A673 (cell line): ENCODE data around the gene SSBP3. TPM values are rescaled to one million over a fixed set of nuclear protein-coding genes. Genes with fewer than 3 reads are reported as not detected.
"Not testable (repeated sequence)": the region's sequence is repeated elsewhere in the genome, so short reads cannot be mapped to it uniquely, and the experiment has no call there.

ENCODE experiments used
- Bru-seq: library from RNA; stranded (reverse); fragments of 400-500 nt; gene quantifications from one replicate; lab custom pipeline; 2021; lab: Mats Ljungman, UMichigan
- BruChase-seq, 2 experiments: library from RNA; stranded (reverse); fragments of 400-500 nt; gene quantifications; one replicate each; lab custom pipeline; 2021; lab: Mats Ljungman, UMichigan
- BruUV-seq: library from RNA; stranded (reverse); fragments of 400-500 nt; replicated peaks from 2 replicates; lab custom pipeline; 2021; lab: Mats Ljungman, UMichigan
- CTCF ChIA-PET: fragments of 300-600 bp; sonication (Branson Sonifier 250); formaldehyde crosslinking; loops from one replicate; lab custom pipeline; 2022; ENCODE audit warnings: antibody characterized with exemption; lab: Charles Lee
- POLR2A ChIA-PET: fragments of 300-600 bp; sonication (Branson Sonifier 250); formaldehyde crosslinking; loops from one replicate; lab custom pipeline; 2022; ENCODE audit warnings: antibody characterized with exemption; ENCODE audit not compliant: low non-redundant PET; lab: Charles Lee
- DNase-seq: peaks from one replicate; pipeline ENCODE4 v3.0.0-alpha.2; 2015; ENCODE audit warnings: low spot score
- H3K27ac ChIP-seq: fragments of 200-600 bp; sonication (generic); 2 replicates; pipeline ENCODE4 v1.5.1; 2016; ENCODE audit warnings: mixed run types, low read depth, mild to moderate bottlenecking, mixed read lengths, antibody characterized with exemption, low read length; ENCODE audit not compliant: poor library complexity, severe bottlenecking
- H3K27me3 ChIP-seq: fragments of 200-600 bp; sonication (generic); replicated peaks from 2 replicates; pipeline ENCODE4 v1.6.1; 2017; ENCODE audit warnings: mixed run types, low read depth, mild to moderate bottlenecking, mixed read lengths, antibody characterized with exemption, low read length; ENCODE audit not compliant: insufficient read depth, poor library complexity
- H3K36me3 ChIP-seq: fragments of 200-600 bp; sonication (generic); 2 replicates; pipeline ENCODE4 v1.6.1; 2016; ENCODE audit warnings: mixed run types, mild to moderate bottlenecking, mixed read lengths, antibody characterized with exemption, low read length; ENCODE audit not compliant: insufficient read depth, poor library complexity, severe bottlenecking
- H3K4me1 ChIP-seq: fragments of 200-600 bp; sonication (generic); 2 replicates; pipeline ENCODE4 v1.6.1; 2017; ENCODE audit warnings: mixed run types, mild to moderate bottlenecking, mixed read lengths, antibody characterized with exemption, low read length; ENCODE audit not compliant: insufficient read depth, poor library complexity, severe bottlenecking
- H3K4me3 ChIP-seq: fragments of 200-600 bp; sonication (generic); 2 replicates; pipeline ENCODE4 v1.5.1; 2016; ENCODE audit warnings: low read depth, mixed run types, mild to moderate bottlenecking, mixed read lengths, low read length; ENCODE audit not compliant: poor library complexity, severe bottlenecking
- H3K9me3 ChIP-seq: fragments of 200-600 bp; sonication (generic); 2 replicates; pipeline ENCODE4 v1.6.1; 2016; ENCODE audit warnings: mixed run types, low read depth, mild to moderate bottlenecking, mixed read lengths, antibody characterized with exemption, low read length; ENCODE audit not compliant: poor library complexity, severe bottlenecking
- EZH2 ChIP-seq: fragments of 200-600 bp; sonication (generic); IDR thresholded peaks from 2 replicates; pipeline ENCODE4 v1.6.1; 2017; ENCODE audit warnings: borderline replicate concordance, low read depth, mild to moderate bottlenecking, mixed read lengths, antibody characterized with exemption, low read length; ENCODE audit not compliant: poor library complexity, severe bottlenecking
- intact Hi-C: fragments of 100-400 bp; cut with micrococcal nuclease; formaldehyde crosslinking; loops from one replicate; pipeline ENCODE4 v1.10.0; 2022; ENCODE audit not compliant: unreplicated experiment
- long read RNA-seq: library from polyadenylated mRNA; stranded (forward); transcript quantifications from one replicate; pipeline ENCODE4 v2.0.0, GENCODE V29; 2022
- total RNA-seq: library from RNA; stranded (reverse); gene quantifications from 2 replicates; pipeline ENCODE4 v1.2.3, GENCODE V29; 2021
- TF ChIP-seq, protein P1 (sequence below): fragments of 300-800, 200-600 bp; sonication (generic); conservative IDR thresholded peaks from 2 replicates; pipeline ENCODE4 v1.5.1; 2017; ENCODE audit warnings: low read depth, mild to moderate bottlenecking, antibody characterized with exemption, low read length, moderate library complexity, mixed read lengths

SSBP3 gene
- total RNA-seq (43.0 and 55.1 TPM in 2 replicates), Bru-seq, nascent RNA (percentile 63 among the genes with signal in this experiment), BruChase-seq, experiment 1, labeled RNA remaining after a 2-hour chase (percentile 65 among the genes with signal in this experiment), BruChase-seq, experiment 2, labeled RNA remaining after a 6-hour chase (percentile 66 among the genes with signal in this experiment)
- long read RNA-seq, transcript SSBP3-203 (17 exons, 1,578 nt), result major isoform, 5 of 13 reads
- long read RNA-seq, partial matches to known transcripts, result 6 of 13 reads
- long read RNA-seq, other reads (novel, unspliced or antisense), result 1 of 13 reads

DNA sequence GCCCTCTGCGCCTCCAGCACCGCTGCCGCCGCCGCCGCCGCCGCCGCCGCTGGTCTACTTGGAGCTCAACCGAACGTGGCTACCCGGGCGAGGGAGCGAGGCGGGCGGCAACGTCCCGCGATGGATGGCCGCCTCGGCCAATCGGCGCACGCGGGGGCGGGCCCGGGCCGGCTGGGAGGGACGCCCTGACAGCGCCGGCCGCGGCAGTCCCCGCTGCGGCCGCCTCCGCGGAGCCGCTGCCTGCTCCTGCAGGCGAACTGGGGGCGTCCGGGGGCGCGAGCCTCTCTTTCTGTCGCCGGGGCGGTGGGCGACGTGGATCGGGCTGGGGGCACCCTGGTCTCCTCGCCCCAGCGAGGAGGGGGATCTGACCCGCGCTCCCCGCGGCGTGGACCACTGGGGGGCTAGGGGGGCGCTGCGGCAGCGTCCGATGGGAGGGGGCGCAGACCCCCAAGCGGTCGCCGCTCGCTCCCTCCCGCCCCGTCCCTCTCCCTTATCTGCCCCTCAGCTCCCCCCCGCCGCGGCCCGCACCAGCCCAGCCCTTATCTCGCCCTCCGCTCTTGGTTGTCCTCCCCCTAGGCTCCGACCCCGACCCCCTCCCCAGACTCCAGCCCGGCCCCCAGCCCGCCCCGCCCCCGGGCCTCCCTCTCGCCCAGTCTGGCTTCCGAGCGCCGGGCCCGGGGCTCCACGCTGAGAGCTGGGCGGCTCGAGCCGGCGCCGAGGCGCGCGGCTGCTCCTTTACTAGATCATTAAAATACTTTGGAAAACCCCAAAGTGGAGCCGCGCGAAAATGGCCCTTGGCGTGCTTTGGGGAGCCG is at the start of gene SSBP3:
Gene SSBP3, minus strand, starts transcription at position 56 of the 815 bp plus-strand sequence.
- TF ChIP-seq EZH2, result no peak
- TF ChIP-seq, protein P1, sequence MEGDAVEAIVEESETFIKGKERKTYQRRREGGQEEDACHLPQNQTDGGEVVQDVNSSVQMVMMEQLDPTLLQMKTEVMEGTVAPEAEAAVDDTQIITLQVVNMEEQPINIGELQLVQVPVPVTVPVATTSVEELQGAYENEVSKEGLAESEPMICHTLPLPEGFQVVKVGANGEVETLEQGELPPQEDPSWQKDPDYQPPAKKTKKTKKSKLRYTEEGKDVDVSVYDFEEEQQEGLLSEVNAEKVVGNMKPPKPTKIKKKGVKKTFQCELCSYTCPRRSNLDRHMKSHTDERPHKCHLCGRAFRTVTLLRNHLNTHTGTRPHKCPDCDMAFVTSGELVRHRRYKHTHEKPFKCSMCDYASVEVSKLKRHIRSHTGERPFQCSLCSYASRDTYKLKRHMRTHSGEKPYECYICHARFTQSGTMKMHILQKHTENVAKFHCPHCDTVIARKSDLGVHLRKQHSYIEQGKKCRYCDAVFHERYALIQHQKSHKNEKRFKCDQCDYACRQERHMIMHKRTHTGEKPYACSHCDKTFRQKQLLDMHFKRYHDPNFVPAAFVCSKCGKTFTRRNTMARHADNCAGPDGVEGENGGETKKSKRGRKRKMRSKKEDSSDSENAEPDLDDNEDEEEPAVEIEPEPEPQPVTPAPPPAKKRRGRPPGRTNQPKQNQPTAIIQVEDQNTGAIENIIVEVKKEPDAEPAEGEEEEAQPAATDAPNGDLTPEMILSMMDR, result no peak
- H3K27me3 ChIP-seq, result no peaks in the 10 kb centered on the region
- intact Hi-C loops, result loop anchor here (1.0 to 10.0 kb wide), 3 partner anchors 51 to 342 kb away; no protein-coding TSS in a partner anchor
- ChIA-PET POLR2A (interaction anchor here (0.6 kb wide), 1 partner anchor 1986 kb away, joined by 3 read pairs; no protein-coding TSS in a partner anchor), CTCF (interaction anchor here (0.5 to 1.7 kb wide), 5 partner anchors 83 to 1091 kb away, joined by 4 to 9 read pairs (median 5); no protein-coding TSS in a partner anchor)
- H3K9me3 ChIP-seq, result no peaks in the 10 kb centered on the region
- H3K4me3 ChIP-seq, result peak within 1 kb of the TSS; percentile 63
- peak; percentile 92 for DNase-seq
- no peaks in the 10 kb centered on the region for H3K36me3 ChIP-seq
- BruUV-seq, result no TSS peak
- H3K27ac ChIP-seq, result peak within 1 kb of the TSS; percentile 67
- H3K4me1 ChIP-seq, result peaks cover 6% of the 10 kb centered on the region

DNA sequence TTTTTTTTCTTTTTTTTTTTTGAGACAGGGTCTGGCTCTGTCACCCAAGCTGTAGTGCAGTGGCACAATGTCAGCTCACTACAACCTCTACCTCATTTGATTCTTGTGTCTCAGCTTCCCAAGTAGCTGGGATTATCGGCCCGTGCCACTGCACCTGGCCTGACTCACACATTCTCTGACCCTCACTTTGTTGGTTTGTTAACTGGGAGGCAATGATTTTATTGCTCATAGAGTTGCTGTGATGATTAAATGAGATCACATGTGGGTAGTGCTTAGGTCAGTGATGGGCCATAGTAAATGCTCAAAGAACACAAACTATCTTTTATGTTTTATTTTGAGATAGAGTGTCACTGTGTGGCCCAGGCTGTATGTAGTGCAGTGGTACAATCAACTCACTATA is 47.3 kb upstream of the SSBP3 start:
- Histone ChIP-seq H3K4me1 (no peaks in the 10 kb centered on the region), H3K4me3 (no peak overlapping the region), H3K9me3 (no peaks in the 10 kb centered on the region), H3K27ac (no peak overlapping the region), H3K36me3 (no peaks in the 10 kb centered on the region), H3K27me3 (no peaks in the 10 kb centered on the region)
- ChIA-PET POLR2A (no interaction called here), CTCF (no interaction called here)
- TF ChIP-seq EZH2, result no peak
- TF ChIP-seq, protein P1, result no peak
- intact Hi-C loops, result no loop called here
- no TSS peak for BruUV-seq
- DNase-seq, result no peak

DNA sequence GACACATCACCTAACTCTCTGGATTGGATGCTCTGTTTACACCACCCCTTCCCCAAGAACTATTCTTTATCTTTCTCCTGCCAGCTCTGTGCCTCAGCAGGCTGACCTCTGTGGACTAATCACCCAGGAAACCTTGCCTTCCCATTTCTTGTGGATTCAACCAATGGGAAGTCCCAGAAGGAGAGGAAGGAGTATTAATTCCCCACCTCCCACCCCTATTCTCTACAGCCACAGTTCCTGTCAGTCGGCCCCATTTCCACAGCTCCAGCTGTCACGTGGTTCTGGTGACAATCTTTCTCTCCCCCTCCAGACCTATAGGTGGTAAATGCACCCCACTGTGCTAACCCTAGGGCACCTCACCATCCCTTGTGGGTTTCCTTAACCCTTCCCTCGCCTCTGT is 46.8 kb upstream of the SSBP3 start:
- CTCF ChIA-PET, result no interaction called here
- Histone ChIP-seq H3K4me3 (no peak overlapping the region), H3K27ac (no peak overlapping the region), H3K36me3 (no peaks in the 10 kb centered on the region), H3K27me3 (no peaks in the 10 kb centered on the region), H3K9me3 (no peaks in the 10 kb centered on the region), H3K4me1 (no peaks in the 10 kb centered on the region)
- intact Hi-C loops, result no loop called here
- TF ChIP-seq EZH2, result no peak
- TF ChIP-seq, protein P1, result no peak
- BruUV-seq, result no TSS peak
- DNase-seq, result no peak
- POLR2A ChIA-PET, result no interaction called here

DNA sequence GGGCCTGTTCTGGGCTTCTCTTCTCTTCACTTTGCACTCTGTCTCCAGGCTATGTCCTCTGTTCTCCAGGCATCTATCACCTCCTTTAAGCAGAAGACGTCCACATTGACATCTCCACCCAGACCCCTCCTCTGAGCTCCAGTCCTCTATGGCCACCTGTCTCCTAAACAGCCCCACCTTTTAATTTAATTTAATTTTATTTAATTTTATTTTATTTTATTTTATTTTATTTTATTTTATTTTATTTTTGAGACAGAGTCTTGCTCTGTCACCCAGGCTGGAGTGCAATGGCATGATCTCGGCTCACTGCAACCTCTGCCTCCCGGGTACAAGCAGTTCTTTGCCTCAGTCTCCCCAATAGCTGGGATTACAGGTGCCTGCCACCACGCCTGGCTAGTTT is 43.2 kb upstream of the SSBP3 start:
- POLR2A ChIA-PET, H3K27me3 ChIP-seq, BruUV-seq, H3K27ac ChIP-seq, H3K36me3 ChIP-seq, H3K4me1 ChIP-seq, H3K9me3 ChIP-seq, H3K4me3 ChIP-seq, DNase-seq, CTCF ChIA-PET, intact Hi-C loops: not testable (repeated sequence)

DNA sequence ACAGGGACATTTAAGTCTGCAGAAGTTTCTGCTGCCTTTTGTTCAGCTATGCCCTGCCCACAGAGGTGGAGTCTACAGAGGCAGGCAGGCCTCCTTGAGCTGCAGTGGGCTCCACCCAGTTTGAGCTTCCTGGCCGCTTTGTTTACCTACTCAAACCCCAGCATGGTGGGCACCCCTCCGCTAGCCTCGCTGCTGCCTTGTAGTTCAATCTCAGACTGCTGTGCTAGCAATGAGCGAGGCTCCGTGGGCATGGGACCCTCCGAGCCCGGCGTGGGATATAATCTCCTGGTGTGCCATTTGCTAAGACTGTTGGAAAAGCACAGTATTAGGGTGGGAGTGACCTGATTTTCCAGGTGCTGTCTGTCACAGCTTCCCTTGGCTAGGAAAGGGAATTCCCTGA is 42.6 kb upstream of the SSBP3 start:
- H3K4me1 ChIP-seq, H3K27ac ChIP-seq, BruUV-seq, H3K36me3 ChIP-seq, H3K4me3 ChIP-seq, POLR2A ChIA-PET, intact Hi-C loops, CTCF ChIA-PET, H3K9me3 ChIP-seq, DNase-seq, H3K27me3 ChIP-seq: not testable (repeated sequence)
